ENCODE measurements around the gene USP10.

Gene USP10

DNA sequence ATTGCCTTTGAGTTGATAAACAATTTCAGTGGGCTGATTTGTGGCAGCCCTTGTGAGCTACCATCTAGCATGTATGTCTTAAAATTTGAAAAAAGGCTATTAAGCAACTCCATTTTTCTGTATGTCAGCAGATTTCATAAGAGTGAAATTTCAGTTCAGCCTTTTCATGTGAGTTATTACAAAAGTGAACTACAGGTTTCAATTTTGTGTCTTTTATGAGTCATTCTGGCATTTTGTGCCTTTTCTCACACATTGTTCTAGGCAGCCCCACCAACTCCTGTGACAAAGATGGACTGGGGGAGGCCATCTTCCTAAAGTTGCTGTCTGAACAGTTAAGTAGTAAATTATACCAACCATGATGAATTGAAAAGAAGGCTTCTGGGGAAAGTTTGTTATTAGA is 52.1 kb downstream of the USP10 start:
- no peak for DNase-seq (ENCODE audit: low read depth, low spot score)

DNA sequence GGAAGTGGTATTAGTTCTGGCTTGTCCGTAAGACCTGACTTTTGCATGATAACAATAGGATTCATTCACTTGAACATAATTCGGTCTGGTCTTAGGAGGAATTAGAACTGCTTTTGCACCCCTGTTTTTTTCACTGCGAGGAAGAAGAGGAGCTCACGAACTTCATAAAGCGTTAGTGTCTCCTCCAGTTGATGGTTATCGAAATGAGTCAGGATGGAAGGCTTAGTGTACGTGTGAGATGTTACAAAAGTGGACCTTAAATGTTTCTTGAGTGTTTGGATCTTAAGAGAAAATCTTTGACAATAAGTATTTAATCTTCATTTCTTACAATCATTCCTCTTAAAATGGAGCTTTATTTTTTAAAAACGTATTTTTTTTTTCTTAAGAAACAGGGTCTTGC is 52.8 kb downstream of the USP10 start:
- no peak for DNase-seq (ENCODE audit: low read depth, low spot score)

DNA sequence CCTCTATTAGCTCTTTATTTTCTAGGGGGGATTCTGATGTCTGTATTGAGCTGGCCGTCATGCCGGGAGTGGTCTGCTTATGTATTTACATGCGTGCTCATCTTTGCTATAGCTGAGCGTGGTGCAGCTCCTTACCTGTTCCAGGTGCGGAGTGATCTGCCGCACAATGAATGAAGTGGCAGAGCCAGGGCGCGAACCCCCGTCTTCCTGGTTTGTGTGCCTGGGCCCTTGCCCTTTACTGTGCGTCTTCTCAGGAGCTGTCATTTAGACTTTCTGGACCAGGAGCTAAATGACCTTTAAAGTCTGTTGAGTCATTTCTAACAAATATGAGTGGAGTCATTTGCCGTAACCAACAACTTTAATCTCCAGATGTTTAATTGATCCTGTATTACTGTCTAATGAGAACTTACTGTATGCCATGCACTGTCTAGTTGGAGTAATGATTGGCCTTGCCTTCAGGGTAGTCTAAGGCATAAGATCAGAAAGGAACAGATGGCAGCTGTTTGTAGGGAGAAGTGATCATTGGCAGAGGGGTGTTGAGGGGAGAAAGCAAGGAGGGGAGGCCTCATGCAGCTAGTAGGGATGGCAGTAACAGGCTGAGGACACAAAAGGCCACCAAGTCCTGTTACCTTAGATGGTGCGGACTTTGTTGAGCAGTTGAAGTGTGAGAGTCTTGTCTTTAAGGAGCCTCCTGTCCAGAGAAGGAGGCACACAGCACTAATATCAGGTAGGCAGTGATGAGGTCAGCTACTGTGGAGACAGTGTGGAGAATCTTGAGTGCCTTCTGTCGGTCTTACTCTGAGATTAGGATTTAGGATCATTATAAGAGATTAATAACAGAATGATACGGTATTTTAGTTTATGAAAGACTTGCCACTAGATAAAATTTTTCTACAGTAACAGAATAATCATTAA is 53.9 kb downstream of the USP10 start:
- DNase-seq (ENCODE audit: low read depth, low spot score), result no peak

DNA sequence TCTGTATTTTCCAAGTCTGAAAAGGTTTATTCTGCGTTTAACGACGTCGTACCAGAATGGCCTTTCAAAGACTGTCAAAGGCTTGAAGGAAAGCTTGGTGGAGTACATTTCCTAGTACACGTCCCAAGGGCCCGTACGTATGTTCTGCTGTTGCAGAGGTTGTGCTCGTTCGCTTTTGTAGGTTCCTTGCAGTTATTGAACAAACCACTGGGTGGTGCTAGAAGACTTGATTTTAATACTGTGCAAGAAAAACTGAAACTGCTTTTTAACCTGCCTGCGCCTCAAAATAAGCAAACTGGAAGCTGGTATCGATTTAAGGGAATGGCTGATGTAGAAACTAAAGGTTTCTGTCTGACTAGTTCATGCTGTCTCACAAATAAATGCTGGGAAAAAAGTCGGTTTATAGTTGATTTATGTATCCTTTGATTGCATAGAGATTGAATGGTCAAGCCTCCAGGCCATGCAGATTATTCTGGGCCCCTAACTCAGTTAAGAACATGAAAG is 54.6 kb downstream of the USP10 start:
- peak; percentile 73 for DNase-seq (ENCODE audit: low read depth, low spot score)

DNA sequence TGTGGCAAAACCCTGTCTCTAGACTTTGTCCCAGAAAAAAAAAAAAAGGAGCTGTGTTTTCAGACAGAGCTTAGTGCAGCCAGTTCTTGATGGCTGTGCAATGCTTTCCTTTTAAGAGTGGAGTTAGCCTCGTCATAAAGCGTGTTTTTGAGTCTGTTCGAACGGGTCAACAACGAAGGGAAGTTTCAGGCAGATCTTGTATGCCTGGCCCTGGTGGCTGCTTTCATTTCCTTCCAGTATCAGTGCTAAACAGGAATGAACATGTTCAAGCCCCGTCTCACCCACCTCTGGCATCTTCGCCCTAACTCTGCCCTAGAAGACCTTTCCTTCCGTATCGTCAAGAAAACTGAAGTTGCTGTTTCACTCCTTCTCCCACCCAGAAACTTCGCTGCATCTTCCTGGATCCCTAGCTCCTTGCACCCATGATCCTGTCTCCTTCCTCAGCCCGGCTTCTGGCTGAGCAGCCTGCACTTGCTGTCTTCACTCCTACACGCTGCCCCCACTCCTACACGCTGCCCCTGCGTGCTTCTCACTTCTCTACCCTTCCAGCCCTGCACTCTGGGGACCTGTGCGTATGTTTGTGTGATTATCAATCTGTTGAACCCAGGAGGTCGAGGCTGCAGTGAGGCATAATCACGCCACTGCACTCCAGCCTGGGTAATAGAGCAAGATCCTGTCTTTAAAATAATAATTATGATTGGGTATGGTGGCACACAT is 55.3 kb downstream of the USP10 start:
- no peak for DNase-seq (ENCODE audit: low read depth, low spot score)

DNA sequence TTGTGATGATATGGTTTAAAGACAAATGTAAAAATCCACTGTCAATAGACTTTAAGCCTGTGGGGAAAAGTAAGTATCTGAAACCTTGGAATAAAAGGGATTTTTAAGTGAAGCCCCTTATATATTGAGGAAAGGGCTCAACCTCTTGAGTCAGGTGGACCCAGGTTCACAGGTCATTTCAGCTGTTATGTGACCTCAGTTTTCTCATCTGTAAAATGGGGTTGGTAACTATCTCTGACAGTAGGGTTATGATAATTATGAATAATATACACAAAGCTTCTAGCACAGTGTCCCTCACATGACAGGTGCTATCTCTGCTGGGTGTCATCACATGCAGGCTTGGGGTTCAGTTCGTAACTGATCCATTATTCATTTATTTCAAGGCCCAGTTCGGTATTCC is 57.0 kb downstream of the USP10 start:
- no peak for DNase-seq (ENCODE audit: low read depth, low spot score)

DNA sequence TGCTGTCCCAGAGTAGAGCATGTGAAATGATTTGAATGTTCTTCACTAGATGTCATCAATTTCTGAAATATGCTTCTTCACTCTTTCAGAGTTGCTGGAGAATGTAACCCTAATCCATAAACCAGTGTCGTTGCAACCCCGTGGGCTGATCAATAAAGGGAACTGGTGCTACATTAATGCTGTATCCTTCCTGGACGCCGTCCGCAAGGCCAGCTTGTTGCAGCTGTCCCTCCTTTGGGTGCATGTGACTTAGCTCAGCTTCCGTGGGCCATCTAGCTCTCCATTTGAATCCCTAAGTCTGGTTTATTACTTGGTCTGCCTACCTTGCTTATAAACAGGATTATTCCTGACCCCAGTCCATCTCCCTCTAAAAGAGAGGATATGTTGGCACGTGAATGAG is 58.8 kb downstream of the USP10 start:
- no peak for DNase-seq (ENCODE audit: low read depth, low spot score)

DNA sequence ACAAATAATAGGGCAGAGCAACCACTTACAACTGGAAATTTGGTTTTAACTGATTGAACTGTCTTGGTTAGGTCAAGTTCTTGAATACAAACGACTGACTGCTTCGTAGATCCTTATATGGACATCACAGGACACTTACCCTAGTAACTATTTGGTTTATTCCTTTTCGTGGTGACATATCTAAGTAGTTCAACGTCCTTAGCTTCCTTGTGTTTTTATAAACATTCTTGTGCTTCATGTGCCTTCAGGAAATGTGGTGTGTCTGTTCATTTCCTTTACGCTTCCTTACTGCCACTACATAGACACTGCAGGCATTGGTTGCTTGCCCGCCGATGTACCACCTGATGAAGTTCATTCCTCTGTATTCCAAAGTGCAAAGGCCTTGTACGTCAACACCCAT is 59.3 kb downstream of the USP10 start:
- no peak for DNase-seq (ENCODE audit: low read depth, low spot score)

DNA sequence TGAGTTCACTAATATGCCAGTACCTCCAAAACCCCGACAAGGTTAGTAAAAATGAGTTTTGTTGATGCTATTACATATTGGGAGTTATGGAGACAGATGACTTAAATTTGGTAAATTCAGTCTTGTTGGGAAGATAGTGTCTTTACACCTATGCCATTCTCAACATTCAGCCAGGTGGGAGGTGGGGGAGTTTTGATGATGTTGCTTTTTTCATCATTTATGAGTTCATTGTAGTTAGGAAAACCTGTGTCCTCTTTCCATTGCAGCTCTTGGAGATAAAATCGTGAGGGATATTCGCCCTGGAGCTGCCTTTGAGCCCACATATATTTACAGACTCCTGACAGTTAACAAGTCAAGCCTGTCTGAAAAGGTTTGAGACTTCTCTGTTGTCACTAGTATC is 60.1 kb downstream of the USP10 start:
- DNase-seq (ENCODE audit: low read depth, low spot score), result no peak

DNA sequence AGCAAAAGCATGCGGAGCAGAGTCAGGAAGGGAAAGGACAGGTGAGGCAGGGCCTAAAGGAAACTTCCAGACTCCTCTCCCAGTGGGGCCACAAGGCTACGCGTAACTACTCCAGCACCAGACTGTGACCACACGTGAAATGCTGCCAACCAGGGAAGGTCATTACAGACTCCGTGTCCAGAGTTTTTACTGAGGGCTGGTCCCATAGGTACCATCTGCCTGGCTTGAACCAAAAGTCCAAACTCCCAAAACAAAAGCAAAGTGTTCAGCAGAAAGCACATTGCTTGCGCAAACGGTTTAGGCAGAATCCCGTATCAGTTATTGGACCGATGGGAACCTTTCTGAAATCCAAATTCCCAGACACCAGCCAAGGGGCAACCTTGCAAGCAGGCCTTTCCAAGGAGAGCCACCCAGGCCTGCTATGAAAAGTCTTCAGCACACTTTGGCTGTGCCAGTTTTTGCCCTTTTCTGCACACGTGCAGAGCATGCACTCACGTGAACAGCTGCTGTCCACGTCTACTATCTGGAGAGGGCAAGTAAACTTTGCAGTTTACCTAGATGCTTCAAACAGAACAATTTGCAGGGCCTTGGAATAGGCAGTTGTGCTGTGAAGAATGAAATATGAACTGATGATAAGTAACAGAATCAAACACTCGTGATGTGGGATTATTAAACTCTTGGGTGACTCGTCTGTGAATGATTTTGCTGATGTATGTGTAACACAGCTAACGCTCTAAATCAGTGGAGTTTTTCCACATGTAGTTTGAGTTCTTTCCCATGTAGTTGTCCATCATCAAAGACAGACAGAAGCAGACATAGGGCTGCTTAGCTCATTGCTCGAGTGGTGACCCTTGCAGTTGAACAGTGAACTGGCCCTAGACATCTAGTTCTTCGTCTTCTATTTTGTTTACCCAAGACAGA is 61.9 kb downstream of the USP10 start:
- DNase-seq (ENCODE audit: low read depth, low spot score), result no peak

DNA sequence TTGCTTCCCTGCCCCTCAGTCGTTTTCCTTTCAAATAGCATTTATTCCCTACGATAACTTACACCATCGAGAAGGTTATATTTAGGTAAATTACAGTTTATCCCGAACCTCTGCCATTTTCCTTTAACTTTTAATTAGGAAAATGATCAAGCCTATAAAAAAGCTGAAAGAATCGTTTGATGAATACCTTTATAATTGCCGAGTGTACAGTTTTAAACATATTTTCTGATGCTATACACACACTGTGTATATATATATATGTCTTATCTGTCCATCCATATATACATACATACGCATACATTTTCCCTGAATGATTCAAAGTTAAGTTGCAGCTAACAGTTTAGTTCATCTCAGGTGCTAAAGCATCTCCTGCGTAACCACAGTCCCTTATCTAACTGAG is 63.4 kb downstream of the USP10 start:
- DNase-seq (ENCODE audit: low read depth, low spot score), result no peak

DNA sequence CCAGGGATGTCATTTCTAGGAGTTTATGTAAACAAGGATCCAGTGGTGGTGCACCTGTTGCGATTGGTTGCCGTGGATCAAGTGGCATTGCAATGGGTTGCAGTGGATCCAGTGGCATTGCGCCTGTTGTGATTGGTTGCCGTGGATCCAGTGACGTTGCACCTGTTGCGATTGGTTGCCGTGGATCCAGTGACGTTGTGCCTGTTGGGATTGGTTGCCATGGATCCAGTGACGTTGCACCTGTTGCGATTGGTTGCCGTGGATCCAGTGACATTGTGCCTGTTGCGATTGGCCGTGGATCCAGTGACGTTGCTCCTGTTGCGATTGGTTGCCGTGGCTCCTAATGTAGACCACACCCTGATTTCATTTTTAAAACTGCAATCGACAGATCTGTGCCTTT is 63.8 kb downstream of the USP10 start:
- DNase-seq (ENCODE audit: low read depth, low spot score), result no peak

DNA sequence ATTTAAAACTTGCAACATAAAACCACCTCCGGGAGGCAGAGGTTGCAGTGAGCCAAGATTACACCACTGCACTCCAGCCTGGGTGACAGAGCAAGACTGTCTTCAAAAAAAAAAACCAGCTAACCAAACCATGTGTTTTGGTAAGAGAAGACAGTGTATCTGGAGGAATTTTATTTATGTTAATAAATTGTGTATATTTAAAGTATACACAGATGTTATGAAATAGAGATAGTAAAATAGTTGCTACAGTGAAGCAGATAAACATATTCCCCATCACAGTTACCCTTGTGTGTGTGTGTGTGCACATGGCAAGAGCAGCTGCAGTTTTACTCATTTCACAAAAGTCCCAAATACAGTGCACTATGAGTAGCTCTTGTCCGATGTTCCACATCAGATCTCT is 65.2 kb downstream of the USP10 start:
- no peak for DNase-seq (ENCODE audit: low read depth, low spot score)

DNA sequence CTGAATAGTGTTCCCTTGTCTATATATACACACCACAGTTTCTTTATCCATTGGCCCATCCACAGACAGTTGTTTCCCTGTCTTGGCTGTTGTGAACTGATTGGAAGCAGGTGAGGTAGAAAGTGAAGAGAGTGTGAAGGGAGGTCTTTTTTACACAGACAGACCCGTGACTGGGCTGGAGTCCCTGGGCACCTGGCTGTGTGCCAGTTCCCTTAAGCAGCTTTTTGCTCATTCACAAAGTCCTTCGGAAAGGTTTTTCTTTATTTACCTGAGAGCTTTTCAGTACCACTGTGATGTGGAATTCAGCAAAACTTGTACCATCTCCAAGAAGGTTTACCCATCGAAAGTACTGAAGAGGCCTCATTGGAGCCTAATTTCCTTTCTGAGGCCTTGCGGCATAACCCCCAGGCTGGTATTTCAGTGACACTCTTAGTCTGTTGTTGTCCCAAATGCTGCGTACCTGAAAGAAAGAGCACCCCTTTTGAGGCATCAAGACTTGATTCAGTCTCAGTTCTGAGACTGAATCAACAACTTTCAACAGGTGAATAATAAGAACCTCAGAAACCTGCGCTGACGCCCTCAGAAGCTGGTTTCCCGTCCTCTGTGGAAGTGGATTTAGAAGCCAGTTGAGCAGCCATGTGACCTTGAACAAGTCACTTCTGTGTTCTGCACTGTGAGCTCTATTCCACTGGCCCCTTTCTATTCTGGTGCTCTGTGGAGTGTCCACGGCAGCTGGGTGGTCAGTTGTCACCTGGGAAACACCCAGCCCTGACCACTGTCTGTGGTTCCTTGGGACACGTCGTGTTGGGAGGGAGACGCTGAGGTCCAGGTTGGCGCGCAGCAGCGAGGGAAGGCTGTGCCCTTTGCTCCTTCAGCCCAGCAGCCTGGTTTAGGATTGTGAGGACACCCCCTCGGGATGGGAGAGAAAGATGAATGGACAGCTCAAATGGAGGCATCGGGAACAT is 66.1 kb downstream of the USP10 start:
- DNase-seq (ENCODE audit: low read depth, low spot score), result no peak

DNA sequence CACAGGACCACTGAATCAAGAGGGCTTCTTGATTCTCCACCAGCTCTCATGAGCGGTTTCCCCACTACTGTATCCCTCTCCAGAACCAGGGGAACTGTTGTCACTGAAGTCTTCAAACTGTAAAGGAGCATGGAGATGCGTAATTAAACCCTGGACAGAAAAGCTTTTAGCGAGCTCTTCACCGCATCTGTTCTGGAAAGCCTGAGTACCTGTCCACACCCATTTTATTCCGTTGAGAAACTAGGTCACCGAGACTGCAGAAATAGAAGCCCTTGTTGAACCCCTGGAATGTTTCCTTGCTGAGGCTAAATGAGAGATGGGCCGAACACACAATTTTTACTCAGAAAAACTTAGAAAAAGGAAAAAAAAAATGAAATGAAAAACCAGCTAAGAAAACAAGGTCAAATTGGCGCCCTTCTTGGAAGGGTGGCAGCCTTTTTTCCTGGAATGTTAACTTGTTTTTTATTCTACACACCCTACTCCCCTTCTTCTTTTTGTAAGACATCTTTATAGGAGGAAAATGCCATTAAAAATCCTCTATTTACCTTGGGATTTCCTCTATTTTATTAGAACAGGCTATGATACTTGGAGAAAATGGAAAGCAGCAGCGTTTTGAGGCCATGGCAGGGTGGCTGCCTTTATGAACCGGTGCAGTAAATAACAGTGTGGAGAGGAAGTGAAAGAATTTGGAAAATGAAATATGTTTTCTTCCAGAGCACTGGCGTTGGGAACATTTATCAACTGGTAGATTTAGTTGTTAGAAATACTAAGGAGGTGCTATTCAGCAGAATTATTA is 67.4 kb downstream of the USP10 start:
- no peak for DNase-seq (ENCODE audit: low read depth, low spot score)

DNA sequence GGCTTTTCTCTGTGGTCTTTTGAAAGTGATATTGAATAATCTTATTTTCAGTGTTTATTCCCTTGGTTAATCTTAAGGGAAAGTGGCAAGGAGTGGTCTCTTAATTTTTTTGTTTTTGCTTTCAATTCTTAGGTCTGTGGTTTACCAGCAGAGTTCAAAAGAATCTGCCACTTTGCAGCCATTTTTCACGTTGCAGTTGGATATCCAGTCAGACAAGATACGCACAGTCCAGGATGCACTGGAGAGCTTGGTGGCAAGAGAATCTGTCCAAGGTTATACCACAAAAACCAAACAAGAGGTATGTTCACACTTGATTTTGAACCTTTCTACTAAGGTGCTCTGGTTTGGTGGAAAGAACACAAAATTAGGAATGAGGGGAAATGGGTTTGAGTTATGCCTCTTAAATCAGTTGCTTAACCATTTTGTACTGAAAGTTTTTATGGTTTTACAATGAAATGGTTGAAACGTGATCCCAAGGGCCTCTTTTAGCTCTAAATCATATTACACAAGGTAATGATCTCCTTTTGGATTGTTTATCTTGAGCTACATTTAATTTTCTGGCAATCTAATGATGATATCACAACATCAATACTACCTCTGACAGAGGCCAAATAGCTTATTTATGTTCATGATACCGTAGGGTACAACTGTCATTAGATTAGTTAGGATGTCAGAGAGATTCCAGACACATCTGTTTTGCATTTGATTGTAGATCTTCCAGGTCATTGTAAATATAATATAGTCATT is 68.4 kb downstream of the USP10 start:
- DNase-seq (ENCODE audit: low read depth, low spot score), result no peak

DNA sequence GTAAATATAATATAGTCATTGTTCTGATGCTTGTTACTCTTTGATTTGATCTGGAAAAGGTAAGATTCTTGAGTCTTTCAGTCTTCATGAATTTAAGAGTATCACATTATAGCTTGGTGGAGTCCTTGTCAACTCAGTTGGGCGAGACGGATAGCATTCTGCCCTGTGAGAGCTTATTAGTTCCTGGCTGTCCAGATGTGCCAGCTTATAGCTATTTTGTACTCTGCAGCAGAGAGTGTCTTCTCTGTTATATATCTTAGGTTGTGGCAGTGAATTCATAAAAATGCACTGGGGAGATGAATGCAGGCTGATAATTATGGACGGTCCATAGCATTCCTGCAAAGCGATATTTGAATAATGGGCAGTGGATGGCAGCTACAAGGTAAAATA is 69.0 kb downstream of the USP10 start:
- DNase-seq (ENCODE audit: low read depth, low spot score), result no peak

DNA sequence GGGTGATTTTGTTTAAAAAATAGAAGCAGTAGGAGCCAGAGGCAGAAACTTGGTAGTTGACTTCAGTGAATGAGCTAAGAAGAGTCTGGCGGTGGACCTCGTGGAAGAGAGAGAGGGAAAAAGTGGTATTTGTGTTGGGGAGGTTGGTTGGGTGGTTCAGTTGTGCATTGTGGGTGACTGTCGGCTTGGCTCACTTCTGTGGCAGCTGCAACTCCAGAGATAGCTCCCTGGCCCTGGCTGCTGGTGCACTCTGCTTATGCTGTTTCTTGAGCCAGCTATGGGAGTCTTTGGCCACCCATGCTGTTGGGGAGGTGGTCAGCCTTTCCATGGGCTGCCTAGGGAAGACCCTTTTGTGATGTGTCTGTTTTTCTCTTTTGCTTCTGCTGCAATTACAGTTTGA is 69.6 kb downstream of the USP10 start:
- no peak for DNase-seq (ENCODE audit: low read depth, low spot score)

DNA sequence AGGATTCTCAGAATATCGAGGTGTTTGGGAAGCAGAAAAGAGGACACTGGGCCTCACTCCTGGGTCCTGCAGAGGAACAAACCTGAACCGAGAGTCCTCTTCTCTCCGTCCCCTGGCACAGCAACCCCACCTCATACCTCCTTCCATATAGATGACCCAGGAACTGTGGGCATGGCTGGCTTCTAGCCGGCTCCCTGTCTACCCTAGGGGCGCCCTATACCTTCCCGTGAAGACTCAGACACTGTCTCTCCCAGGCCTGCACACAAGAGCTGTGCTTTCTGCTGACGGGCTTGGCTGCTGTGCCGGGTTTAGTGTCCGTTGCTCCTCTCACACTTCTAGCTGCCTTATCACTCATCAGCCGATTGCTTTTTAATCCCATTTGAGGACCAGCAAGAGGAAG is 73.5 kb downstream of the USP10 start:
- DNase-seq (ENCODE audit: low read depth, low spot score), result no peak

Measured in iPS DF 19.7 (cell line).